HL-60 (cell line): Measurements from ENCODE around the gene PDCD4.

Source experiments
- DNase-seq, 2 experiments: peaks; one replicate each; pipeline ENCODE4 v3.0.0-alpha.2; 2010 to 2020; ENCODE audit warnings: low read depth in 1 of 2, low spot score in 1 of 2
- H3K27ac ChIP-seq: fragments of 250-450 bp; sonication (Bioruptor Pico); replicated peaks from 2 replicates; pipeline ENCODE4 v1.5.1; 2020; ENCODE audit warnings: mild to moderate bottlenecking, moderate library complexity
- H3K27me3 ChIP-seq: fragments of 250-450 bp; sonication (Bioruptor Pico); 2 replicates; pipeline ENCODE4 v1.5.1; 2021; ENCODE audit warnings: mild to moderate bottlenecking, moderate library complexity; ENCODE audit not compliant: insufficient read depth, poor library complexity, severe bottlenecking
- H3K4me3 ChIP-seq: replicated peaks from 2 replicates; pipeline ENCODE4 v1.5.1; 2011; ENCODE audit warnings: mild to moderate bottlenecking, control low read depth, low read length; ENCODE audit not compliant: insufficient read depth
- GABPA ChIP-seq: IDR thresholded peaks from 2 replicates; pipeline ENCODE4 v1.6.1; 2012; ENCODE audit warnings: low read depth
- POLR2AphosphoS5 ChIP-seq: IDR thresholded peaks from 2 replicates; pipeline ENCODE4 v1.6.1; 2012; ENCODE audit warnings: low read depth
- SPI1 ChIP-seq: IDR thresholded peaks from 2 replicates; pipeline ENCODE4 v1.6.1; 2012; ENCODE audit warnings: low read depth, mild to moderate bottlenecking, borderline replicate concordance
- TF ChIP-seq, protein P1 (sequence below): IDR thresholded peaks from 2 replicates; pipeline ENCODE4 v1.6.1; 2012; ENCODE audit warnings: low read depth; ENCODE audit not compliant: insufficient replicate concordance
- TF ChIP-seq, protein P2 (sequence below): IDR thresholded peaks from one replicate; pipeline ENCODE4 v1.5.1; 2011; ENCODE audit warnings: low read length, control low read depth, inconsistent platforms; ENCODE audit not compliant: insufficient read depth

The PDCD4 gene

DNA sequence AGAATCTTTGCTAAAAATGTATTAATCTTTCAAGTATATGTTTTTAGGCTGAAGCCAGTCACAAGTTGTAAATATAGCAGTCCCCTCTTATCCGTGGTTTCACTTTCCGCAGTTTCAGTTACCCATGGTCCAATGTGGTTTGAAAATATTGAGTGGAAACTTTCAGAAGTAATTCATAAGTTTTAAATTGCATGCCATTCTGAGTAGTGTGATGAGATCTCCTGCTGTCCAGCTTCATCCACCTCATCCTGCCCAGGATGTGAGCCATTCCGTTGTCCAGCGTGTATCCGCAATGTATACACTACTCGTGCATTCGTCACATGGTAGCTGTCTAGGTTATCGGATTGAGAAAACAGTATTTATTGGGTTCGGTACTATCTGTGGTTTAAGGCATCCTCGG lies 12.2 kb downstream of the PDCD4 start:
- DNase-seq = no peak
- Histone ChIP-seq H3K27ac (no peak overlapping the region), H3K27me3 (no peaks in the 10 kb centered on the region), H3K4me3 (no peak overlapping the region)
- TF ChIP-seq, protein P1, sequence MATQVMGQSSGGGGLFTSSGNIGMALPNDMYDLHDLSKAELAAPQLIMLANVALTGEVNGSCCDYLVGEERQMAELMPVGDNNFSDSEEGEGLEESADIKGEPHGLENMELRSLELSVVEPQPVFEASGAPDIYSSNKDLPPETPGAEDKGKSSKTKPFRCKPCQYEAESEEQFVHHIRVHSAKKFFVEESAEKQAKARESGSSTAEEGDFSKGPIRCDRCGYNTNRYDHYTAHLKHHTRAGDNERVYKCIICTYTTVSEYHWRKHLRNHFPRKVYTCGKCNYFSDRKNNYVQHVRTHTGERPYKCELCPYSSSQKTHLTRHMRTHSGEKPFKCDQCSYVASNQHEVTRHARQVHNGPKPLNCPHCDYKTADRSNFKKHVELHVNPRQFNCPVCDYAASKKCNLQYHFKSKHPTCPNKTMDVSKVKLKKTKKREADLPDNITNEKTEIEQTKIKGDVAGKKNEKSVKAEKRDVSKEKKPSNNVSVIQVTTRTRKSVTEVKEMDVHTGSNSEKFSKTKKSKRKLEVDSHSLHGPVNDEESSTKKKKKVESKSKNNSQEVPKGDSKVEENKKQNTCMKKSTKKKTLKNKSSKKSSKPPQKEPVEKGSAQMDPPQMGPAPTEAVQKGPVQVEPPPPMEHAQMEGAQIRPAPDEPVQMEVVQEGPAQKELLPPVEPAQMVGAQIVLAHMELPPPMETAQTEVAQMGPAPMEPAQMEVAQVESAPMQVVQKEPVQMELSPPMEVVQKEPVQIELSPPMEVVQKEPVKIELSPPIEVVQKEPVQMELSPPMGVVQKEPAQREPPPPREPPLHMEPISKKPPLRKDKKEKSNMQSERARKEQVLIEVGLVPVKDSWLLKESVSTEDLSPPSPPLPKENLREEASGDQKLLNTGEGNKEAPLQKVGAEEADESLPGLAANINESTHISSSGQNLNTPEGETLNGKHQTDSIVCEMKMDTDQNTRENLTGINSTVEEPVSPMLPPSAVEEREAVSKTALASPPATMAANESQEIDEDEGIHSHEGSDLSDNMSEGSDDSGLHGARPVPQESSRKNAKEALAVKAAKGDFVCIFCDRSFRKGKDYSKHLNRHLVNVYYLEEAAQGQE = no peak
- TF ChIP-seq, protein P2, sequence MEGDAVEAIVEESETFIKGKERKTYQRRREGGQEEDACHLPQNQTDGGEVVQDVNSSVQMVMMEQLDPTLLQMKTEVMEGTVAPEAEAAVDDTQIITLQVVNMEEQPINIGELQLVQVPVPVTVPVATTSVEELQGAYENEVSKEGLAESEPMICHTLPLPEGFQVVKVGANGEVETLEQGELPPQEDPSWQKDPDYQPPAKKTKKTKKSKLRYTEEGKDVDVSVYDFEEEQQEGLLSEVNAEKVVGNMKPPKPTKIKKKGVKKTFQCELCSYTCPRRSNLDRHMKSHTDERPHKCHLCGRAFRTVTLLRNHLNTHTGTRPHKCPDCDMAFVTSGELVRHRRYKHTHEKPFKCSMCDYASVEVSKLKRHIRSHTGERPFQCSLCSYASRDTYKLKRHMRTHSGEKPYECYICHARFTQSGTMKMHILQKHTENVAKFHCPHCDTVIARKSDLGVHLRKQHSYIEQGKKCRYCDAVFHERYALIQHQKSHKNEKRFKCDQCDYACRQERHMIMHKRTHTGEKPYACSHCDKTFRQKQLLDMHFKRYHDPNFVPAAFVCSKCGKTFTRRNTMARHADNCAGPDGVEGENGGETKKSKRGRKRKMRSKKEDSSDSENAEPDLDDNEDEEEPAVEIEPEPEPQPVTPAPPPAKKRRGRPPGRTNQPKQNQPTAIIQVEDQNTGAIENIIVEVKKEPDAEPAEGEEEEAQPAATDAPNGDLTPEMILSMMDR = no peak
- TF ChIP-seq SPI1 = no peak

- TF ChIP-seq, protein P2 = no peak
- no peak for TF ChIP-seq POLR2AphosphoS5
- TF ChIP-seq, protein P1 = no peak
- no peak for TF ChIP-seq GABPA
- TF ChIP-seq SPI1 = no peak
- no peaks in the 10 kb centered on the region for H3K27me3 ChIP-seq
- no peak for DNase-seq
- H3K27ac ChIP-seq = no peak overlapping the region
- H3K4me3 ChIP-seq = no peak overlapping the region
Observed at GRCh38 chr10:110885932-110886674, 14.4 kb downstream of the PDCD4 start.

GRCh38 chr10:110887560-110887959 lies 15.8 kb downstream of the PDCD4 start:
- TF ChIP-seq, protein P1 = no peak

More at GRCh38 chr10:110887560-110887959, 15.8 kb downstream of the PDCD4 start:
- Histone ChIP-seq H3K4me3 (no peak overlapping the region), H3K27me3 (no peaks in the 10 kb centered on the region), H3K27ac (no peak overlapping the region)
- no peak for DNase-seq
